Esophagus mucosa (tissue), 1 donor: ENCODE results near the gene SULT2B1. TPM values are rescaled to one million over a fixed set of nuclear protein-coding genes. Genes with fewer than 3 reads are reported as not detected.
"Not testable (repeated sequence)": the region's sequence is repeated elsewhere in the genome, so short reads cannot be mapped to it uniquely, and the experiment has no call there.

Experiments used
- ATAC-seq: fragments of 200-7000 bp; cut with Tn5 transposase; one replicate; pipeline ENCODE4 v1.9.1; 2020
- total RNA-seq: library from RNA; stranded (reverse); gene quantifications from one replicate; pipeline ENCODE4 v1.2.4, GENCODE V29; 2023
- donor health status: DM: yes; HTN: yes; CAD: no.

SULT2B1 gene
- total RNA-seq: 245 TPM

DNA sequence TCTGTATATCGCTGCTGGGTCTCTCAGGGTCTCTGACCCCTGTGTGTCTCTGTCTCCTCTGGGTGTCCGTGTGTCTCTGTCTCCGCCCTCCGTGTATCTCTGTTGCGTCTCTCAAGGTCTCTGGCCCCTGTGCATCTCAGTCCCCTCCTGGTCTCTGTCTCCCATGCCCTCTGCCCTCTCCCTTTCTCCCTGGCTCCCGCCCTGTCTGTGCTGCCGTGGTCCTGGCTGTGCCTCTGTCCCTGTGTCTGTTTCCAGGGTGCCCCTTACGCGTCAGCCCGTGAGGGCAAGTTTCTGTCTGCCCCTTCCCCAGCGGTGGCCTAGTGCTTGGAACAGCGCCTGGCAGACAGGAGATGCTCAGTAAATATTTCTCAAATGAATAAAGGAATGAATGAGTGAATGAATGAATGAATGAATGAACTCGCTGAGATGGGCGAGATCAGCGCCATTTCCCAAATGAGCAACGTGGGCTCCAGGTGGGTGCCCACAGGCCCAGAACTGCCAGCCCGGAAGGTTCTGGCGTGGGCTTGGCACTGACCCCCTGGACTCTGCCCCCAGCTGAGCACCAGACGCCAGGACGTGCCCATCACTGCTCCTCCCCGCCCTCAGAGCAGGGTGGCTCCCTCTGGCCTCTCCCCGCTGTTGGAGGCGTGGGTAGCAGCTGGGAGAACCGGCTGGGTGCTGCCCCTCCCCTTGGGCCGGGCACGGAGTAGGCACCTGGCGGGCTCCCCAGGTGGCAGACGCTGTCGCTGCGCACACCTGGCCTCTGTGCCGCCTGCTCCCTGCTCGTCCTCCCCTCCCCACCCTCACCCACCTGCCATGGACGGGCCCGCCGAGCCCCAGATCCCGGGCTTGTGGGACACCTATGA, at the start of gene SULT2B1:
TSS of gene SULT2B1 (plus strand) at position 736 of the 866 bp plus-strand sequence. CDS start at position 817, 81 bp downstream.
- peak; percentile 89 for ATAC-seq

DNA sequence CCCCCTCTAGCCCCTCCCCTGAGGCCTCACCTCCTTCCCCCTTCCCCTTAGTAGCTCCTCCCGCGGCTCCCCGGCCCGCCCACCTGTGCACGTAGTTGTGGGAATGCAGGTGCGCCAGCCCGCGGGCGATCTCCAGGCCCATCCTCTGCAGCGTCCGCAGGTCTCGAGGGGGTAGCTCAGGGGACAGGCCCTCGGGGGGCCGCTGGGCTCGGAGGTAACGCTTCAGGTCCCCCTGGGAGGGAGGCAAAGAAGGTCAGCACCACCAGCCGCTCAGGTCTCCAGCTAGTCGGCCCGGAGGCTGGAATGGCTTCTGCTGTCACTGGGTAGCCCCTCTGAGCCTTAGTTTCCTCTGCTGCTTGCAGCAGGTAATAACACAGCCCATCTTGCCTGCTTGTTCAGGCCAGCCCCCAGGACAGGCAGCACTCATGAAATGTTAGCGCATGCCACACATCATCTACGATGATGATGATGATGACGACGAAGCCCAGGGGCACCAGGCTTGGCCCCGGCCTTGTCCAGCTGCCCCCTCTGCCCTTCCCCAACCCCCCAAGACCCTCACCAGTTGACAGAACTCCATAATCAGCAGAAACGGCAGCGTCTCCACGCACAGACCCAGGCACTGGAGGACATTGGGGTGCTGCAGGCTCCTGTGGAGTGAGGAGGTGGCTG, 49.5 kb upstream of the SULT2B1 start:
- no peak for ATAC-seq

DNA sequence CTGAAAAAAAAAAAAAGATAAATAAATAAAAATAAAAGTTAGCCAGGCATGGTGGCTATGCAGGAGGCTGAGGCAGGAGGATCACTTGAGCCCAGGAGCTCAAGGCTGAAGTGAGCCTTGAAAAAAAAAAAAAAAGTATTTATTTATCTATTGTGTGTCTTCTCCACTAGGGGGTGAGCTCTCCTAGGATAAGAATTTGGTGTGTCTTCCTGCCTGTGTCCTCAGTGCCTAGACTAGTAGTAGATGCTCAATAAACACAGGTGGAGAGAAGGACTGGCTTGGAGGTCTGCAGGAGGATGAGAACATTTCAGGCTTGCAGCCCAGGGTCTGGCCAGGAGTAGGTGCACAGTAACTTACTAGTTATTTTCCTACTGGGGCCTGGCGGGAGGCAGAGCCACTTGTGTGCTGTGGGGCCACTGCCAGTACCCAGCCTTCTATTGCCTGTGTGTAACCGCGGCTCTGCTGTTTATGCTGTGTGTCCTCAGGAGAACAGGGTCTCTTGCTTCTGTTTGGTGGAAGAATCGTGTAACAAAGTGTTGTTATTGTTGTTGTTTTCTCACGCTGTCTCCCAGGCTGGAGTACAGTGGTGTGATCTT, 45.7 kb upstream of the SULT2B1 start:
- no peak for ATAC-seq

DNA sequence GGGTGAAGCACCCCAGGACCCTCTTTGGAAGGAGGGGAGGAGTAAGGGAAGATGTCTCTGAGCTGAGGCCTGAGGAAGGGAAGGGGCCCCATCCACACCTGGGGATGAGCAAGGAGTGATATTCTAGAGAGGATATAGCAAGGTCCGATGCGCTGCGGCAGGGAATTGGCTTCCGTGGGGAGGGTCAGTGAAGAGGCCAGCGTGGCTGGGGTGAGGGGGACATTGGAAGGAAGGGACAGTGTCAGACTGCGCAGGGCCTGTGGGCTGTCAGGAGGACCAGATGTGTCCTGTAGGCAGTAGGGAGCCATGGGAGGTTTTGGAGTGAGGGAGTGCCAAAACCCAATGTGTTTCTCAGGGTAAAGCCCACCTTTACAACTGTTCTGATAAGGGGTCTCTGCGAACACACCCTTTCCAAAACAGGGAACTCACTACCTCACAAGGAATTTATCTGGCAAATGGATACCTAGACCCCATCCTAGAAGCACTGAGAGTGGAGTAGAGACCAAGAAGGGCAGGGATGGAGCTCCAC, 44.0 kb upstream of the SULT2B1 start:
- no peak for ATAC-seq

DNA sequence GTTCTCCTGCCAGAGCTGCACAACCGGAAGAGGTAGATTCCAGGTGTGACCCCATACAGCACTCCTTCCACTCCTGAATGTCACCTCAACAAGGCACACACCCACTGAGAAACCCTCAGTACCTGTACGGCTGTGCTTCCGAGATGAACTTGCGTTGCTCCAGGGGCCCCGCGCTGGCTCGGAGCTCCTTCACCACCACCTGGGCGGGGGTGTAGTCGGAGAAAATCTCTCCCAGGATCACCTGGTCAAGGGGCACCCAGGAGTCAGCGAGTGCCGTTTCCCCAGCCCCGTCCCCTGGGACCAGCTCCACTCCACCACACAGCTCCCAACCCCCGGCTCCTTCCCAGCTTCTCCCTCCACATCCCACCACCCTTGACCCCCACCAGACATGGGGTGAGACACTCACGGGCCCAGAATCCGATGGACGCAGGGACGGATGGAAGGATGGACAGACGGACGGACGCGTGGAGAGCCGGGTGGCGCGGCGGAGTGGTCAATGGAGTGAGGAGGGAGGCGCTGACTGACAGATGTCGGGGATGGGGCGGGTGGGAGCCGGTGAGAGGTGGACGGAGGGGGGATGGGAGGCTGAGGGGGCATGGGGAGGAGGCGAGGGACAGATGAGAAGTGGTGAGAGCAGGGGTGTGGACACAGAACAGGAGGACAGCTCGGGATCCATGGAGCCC, 43.1 kb upstream of the SULT2B1 start:
- ATAC-seq: no peak

DNA sequence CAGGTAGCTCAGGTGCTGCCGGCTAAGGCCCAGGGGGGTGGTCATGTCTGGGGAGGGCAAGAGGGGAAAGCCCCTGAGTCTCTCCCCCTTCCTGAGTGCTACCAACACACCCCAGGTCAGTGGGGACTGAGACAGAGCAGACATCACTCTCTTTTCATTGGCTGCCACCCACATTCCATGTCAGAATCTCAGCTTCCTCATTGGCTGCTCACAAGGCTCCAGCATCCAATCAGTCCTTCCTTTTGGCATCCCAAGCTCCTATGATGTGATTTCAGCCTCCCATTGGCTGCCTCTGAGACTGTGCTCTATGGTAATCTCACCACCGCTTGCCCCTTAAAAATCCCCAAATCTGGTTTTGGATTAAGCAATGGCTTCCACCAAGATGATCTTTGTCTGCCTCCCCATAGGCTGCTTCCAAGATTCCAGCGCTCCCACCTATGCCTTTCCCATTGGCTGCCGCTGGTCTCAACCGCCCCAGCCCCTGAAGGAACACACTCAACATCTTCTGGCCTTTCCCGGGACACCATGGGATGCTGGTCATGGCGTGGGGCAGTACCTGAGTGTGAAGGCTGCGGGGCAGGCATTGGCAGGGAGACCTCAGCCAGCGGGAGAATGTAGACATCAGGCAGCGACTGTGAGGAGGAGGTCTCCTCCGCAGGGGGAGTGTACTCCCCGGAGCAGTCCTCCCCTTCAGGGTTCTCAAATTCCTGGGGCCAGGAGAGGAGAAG, 42.3 kb upstream of the SULT2B1 start:
- ATAC-seq: no peak

DNA sequence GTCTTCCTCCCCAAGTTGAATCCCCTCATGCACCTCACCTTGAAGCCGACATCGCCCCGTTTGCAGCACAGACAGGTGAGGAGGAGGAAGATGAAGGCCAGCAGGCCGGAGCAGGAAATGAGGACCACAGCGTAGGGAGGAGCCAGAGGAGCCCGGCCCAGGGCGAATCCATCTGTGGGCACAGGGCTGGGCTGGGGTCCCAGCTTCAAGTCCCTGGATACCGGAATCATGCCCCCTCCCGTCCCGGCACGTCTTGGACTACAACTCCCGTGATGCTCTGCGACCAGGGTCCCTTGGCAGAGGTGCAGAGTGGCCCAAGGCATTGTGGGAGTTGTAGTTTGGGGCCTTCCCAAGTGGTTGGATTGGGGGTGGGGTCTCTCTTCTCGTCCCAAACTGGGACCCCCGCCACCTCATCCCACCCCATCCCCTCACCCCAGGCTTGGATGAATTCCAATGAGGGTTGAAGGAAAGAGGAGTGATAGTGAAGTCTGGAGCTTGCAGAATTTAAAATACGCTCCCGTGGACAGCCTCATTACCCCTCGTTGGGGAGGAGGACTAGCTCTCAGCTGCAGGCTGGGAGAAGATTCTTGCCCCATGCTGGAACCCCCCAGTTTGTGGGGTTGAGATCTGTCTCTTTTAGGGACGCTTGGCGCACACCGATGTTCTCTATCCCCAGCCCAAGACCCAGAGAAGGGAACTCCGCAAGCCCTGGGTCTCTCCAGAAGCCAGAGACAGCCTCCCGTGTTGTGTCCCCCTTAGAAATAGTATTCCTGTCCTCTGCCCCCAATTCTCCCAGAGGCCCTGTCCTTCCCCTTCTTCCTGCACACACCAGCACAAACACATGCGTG, 41.3 kb upstream of the SULT2B1 start:
- peak; percentile 35 for ATAC-seq

DNA sequence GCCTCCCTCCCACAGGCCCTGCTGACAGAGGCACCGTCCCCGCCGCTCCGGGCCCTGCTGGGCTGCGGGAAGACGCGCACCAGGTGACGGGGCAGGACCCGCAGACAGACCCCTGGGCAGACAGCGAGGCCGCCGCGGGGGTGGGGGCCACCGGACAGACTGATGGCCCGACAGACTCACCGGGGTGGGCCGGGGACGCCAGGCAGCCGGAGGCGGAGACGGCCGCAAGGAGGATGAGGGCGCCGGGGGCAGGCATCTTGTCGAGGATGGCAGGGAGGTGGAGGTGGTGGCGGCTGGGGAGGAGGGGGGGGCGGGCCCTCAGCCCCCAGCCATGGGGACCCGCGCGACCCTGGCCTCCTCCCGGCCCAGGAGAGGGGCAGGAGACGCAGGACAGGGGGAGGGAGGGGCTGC, 40.6 kb upstream of the SULT2B1 start:
- ATAC-seq: no peak

DNA sequence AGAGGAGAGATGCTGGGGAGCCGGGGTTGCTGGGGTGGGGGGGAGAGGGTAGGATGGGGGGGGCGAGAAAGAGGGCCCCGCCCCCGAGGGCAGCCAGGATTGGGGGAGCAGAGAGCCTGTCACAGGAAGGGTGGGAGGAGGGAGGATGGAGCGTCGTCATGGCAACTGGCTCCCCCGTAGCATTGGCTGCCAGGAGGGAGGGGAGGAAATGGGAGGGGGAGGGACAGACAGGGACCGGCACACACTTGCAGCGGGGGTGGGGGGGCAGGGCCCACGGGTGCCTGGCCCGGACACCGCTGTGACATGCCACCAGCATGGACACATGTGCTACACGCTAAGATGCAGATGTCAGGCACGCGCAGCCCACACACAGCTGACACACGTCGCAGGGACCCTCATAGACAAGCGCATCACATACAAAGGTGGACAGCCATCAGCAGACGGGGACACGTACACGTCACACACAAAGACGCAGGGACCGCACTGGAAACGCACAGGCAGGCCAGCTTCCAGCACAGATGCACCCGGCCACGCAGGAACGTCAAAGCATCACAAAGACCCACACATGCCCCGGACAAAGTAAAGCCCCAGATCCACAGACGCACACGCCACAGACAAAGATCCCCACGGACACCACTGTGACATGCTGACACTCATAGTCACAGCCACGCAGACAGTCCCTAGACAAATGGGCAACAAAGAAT, 40.0 kb upstream of the SULT2B1 start, which contains the start of gene LMTK3:
TSS of gene LMTK3 (minus strand) at position 36 of the 704 bp plus-strand sequence. CDS start 259 bp downstream, outside the sequence.
- no peak for ATAC-seq

DNA sequence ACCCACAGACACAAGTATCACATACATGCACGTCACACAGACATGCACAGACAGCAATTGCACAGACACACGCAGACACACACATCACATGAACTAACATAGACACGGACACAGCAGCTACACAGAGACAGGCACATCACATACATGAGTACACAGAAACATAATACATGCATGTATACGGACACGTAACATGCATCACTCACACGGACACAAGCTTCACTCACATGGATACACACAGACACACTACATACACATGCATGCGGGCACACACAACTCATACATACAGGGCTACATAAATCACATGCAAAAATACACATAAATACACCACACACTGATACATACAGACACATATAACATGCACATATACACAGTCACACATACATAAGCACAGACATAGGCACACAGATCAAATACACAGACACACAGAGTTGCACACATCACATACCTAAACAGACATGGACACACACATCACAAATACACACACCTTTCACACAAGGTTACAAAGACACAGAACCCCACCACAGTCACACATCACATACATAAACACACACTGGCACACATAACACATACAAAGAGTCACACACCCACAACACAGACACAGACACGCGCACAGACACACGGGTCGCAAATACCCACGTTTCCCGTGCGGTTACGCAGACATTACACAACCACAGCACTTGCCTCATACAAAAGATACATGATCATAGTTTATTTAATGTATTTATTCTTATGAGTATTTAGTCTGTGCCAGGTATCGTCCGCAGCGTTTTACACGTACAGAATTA, 39.3 kb upstream of the SULT2B1 start:
- peak; percentile 4 for ATAC-seq

DNA sequence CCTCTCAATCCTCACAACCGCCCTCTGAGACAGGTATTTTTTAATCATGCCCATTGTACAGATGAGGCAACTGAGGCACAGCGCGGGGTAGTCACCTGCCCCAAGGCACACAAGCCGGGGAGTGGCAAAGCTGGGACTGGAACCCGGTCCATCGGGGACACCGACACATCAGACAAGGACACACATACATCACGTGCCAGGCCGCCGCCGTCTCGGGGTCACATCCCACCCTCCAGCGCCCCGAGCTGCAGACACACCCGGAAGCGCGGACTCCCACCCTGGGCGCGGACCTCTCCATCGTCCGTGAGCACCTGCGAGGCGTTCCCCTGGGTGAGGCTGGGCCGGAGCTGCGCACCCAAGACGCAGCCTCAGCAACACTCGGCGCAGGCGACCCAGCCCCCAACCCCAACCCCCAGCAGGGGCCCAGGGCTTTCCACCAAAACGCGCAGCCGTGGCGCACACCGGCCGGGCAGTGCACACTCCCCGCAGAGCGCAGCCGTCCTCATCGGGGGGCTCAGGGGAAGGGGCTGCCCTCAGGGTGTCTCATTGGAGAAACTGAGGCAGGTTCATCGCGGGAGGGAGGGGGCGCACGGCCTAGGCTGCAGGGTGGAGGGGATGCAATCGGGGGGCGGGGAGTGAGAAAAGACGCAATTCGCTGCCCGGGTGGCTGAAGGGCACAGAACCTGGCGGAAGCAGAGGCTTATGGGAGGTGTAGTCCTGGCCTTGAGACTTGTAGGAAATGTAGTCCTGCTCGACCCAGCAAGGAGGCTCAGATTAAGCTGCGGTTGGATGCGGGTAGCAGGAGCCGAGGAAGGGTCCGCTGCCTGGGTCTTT, 38.5 kb upstream of the SULT2B1 start:
- ATAC-seq: peak; percentile 61

DNA sequence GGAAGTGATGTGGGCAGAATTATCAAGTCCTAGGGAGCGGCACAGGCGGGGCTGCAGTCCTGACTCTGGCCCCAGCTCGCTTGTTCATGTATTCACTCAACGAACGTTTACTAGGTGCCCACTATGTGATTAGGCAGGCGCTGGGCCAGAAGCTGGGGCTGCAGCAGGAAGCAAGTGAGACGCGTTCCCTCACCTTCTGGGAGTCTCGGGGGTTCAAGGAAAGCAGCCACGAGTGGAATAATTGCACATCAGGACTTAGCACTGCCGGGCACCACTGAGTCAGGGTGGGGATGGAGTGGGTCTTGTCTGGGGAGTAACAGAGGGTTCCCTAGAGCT, 37.9 kb upstream of the SULT2B1 start:
- no peak for ATAC-seq

DNA sequence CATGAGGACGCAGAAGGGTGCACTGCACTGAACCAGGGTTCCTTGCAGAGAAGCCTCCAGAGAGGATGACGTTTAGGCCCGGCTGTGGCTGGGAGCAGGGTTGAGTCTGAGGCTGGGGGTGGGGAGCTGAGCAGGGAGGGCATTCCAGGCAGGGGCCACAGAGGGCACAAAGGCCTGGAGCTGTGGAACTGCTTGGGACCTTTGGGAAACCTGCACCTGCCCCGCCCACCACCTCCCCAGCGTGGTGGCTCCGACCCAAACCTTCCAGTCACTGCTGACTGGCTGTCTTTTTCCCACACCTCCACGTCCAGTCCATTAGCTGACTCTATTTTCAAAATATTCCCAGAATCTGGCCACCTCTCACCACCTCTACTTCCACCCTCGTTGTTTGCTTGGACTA, 35.4 kb upstream of the SULT2B1 start:
- no peak for ATAC-seq

DNA sequence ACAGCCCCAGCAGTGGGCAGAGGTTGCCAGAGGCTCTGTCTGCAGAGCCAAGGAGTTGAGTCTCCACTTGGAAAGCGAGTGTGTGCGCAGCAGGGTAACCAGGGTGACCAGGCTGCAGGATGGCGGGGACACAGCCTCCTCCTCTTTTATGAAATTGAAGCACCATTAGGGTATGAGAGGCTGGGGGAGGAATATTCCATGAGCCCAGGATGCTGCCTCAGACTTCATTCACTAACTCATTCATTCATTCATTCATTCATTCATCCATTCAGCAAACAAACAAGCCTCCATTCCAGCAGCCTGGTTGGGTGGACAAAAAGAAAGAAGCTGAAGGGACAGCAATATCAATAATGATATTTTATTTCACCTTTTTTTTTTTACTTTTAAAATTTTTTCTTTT, 33.8 kb upstream of the SULT2B1 start:
- no peak for ATAC-seq

DNA sequence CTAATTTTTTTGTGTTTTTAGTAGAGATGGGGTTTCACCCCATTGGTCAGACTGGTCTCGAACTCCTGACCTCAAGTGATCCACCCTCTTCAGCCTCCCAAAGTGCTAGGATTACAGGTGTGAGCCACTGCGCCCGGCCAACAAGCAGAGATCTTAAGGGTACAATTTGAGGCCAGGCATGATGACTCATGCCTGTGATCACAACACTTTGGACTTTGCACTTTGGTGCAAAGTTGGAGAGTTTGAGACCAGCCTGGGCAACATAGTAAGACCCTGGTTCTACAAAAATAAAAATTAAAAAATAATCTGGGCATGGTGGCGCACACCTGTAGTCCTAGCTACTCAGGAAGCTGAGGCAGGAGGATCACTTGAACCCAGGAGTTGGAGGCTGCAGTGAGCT, 32.5 kb upstream of the SULT2B1 start:
- ATAC-seq: not testable (repeated sequence)

DNA sequence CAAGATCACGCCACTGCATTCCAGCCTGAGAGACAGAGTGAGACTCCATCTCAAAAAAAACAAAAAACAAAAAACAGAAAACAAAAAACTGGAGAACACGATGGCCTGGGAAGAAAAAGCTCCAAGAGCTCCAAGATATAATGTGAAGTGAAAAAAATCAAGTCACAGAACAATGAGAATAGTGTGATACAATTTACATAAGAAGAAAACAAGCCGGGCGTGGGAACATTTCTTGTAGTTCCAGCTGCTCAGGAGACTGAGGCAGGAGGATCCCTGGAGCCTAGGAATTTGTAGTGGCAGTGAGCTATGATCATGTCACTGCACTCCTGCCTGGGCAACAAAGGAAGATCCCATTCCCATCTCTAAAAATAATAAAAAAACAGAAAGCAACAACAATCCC, 31.8 kb upstream of the SULT2B1 start:
- no peak for ATAC-seq

DNA sequence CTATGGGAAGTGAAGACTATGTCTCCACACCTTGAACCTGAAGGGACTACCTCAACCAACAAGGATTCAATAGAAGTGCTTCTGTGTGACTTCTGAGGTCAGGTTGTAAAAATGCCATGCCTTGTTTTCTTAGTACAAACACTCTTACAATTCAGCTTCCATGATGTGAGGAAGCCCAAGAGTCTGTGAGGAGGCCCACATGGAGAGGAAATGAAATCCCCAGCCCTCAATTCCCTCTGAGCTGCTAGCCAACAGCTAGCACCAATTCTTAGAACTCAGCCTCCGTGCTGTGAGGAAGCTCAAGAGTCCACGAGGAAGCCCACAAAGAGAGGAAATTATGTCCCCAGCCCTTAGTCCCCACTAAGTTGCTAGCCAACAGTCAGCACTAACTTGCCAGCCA, 27.8 kb upstream of the SULT2B1 start:
- ATAC-seq: no peak

DNA sequence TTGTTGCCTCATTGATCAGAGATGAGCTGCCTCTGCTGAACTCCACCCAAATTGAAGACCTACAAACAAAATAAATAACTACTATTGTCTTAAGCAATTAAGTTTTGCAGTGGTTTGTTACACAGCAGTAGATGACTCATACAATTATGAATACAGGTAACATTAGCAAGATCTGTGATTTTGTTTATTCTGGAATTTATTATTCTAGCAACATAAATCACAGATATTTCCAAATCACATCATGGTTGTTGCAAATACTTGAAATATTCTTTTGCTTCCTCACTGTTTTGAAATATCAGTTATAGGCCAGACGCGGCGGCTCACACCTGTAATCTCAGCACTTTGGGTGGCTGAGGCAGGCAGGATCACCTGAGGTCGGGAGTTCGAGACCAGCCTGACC, 27.2 kb upstream of the SULT2B1 start:
- ATAC-seq: no peak

DNA sequence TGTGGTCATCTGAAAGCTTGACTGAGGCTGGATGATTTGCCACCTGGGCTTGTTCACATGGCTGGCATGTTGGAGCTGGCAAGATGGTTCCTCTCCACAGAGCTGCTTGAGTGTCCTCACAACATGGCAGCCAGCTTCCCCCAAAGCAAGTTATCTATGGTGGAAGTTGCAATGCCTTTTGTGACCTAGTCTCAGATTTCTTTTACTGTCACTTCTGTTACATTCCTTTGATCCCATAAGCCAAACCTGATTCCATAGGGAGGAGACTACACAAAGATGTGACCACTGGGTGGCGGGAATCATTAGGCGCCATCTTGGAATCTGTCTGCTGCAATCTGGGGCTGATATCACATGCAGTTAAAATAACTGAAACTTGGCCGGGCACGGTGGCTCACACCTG, 22.8 kb upstream of the SULT2B1 start:
- ATAC-seq: no peak
